ENCODE measurements around the gene IL22. TPM values are rescaled to one million over a fixed set of nuclear protein-coding genes. Genes with fewer than 3 reads are reported as not detected.

The IL22 gene
- total and polyA plus RNA-seq, 2 donors (not counting 1 experiment from before 2014, with no cell fraction given) = not detected

GRCh38 chr12:68240079-68240478 is 13.3 kb downstream of the IL22 start:
- TF ChIP-seq EZH2 (IDR thresholded peaks at IDR 0.05; ENCODE audit: low read length, missing control alignments) (no peak), CTCF (conservative IDR thresholded peaks at IDR 0.05 in 1 of 2, IDR thresholded peaks at IDR 0.05 in 1 of 2; ENCODE audit: low read depth in 1 of 2, low read length in 2 of 2) (no peak)
- Histone ChIP-seq H3K4me1 (ENCODE audit: control insufficient read depth, extremely low read depth, insufficient read depth, low read length) (peaks cover 11% of the 10 kb centered on the region), H2AFZ (ENCODE audit: low read length) (no peak overlapping the region), H3K79me2 (ENCODE audit: control insufficient read depth, insufficient read depth, low read length) (no peaks in the 10 kb centered on the region), H3K36me3 (ENCODE audit: control insufficient read depth, insufficient read depth, low read length) (no peaks in the 10 kb centered on the region), H3K27ac (ENCODE audit: insufficient read depth, low read length) (peak overlapping the region; percentile 30), H3K27me3 (ENCODE audit: control insufficient read depth, insufficient read depth, low read length) (no peaks in the 10 kb centered on the region), H4K20me1 (ENCODE audit: control insufficient read depth, extremely low read depth, insufficient read depth, low read length) (no peaks in the 10 kb centered on the region), H3K4me2 (ENCODE audit: extremely low read depth, insufficient read depth, low read length) (peak overlapping the region; percentile 33), H3K9me3 (ENCODE audit: control insufficient read depth, insufficient read depth, low read depth, low read length) (no peaks in the 10 kb centered on the region), H3K4me3 (replicated peaks in 1 of 4; ENCODE audit: control extremely low read depth in 1 of 4, insufficient read depth in 1 of 4, low read depth in 3 of 4, low read length in 4 of 4) (no peak overlapping the region), H3K9ac (ENCODE audit: insufficient read depth, low read length) (no peak overlapping the region)
- peak; percentile 77 to 89 for DNase-seq (ENCODE audit: low read depth in 2 of 2)

- Histone ChIP-seq H2AFZ (ENCODE audit: low read length) (no peak overlapping the region), H3K27me3 (ENCODE audit: control insufficient read depth, insufficient read depth, low read length) (no peaks in the 10 kb centered on the region), H3K36me3 (ENCODE audit: control insufficient read depth, insufficient read depth, low read length) (no peaks in the 10 kb centered on the region), H3K4me2 (ENCODE audit: extremely low read depth, insufficient read depth, low read length) (no peak overlapping the region), H3K4me3 (replicated peaks in 1 of 4; ENCODE audit: control extremely low read depth in 1 of 4, insufficient read depth in 1 of 4, low read depth in 3 of 4, low read length in 4 of 4) (no peak overlapping the region), H3K9me3 (ENCODE audit: control insufficient read depth, insufficient read depth, low read depth, low read length) (no peaks in the 10 kb centered on the region), H4K20me1 (ENCODE audit: control insufficient read depth, extremely low read depth, insufficient read depth, low read length) (no peaks in the 10 kb centered on the region), H3K9ac (ENCODE audit: insufficient read depth, low read length) (no peak overlapping the region), H3K27ac (ENCODE audit: insufficient read depth, low read length) (peak overlapping the region; percentile 26), H3K4me1 (ENCODE audit: control insufficient read depth, extremely low read depth, insufficient read depth, low read length) (peaks cover 11% of the 10 kb centered on the region), H3K79me2 (ENCODE audit: control insufficient read depth, insufficient read depth, low read length) (no peaks in the 10 kb centered on the region)
- TF ChIP-seq CTCF (conservative IDR thresholded peaks at IDR 0.05 in 1 of 2, IDR thresholded peaks at IDR 0.05 in 1 of 2; ENCODE audit: low read depth in 1 of 2, low read length in 2 of 2) = no peak
- TF ChIP-seq EZH2 (IDR thresholded peaks at IDR 0.05; ENCODE audit: low read length, missing control alignments) = no peak
- DNase-seq (ENCODE audit: low read depth in 2 of 2) = no peak
Measured at GRCh38 chr12:68239309-68239982, 14.0 kb downstream of the IL22 start.

DNA sequence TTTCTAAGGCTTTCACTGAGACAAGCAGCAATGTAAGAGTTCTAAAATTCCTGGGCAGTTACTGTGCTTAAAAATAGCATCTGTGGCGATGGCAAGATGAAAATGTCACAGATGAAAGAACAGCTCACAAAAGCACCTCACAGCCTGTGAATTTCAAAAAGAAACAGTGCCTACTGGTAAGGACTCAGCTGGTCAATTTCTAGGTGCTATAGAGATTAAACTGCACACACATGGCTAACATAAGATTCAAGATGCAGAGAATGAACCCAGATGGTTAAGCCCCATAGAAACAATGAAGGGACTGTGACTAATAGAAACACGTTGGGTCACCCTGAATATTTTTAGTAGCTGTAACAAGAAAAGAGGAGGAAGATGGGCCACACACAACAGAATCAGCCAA is 15.8 kb downstream of the IL22 start:
- Histone ChIP-seq H3K27me3 (ENCODE audit: control insufficient read depth, insufficient read depth, low read length) (peaks cover 2% of the 10 kb centered on the region), H3K79me2 (ENCODE audit: control insufficient read depth, insufficient read depth, low read length) (no peaks in the 10 kb centered on the region), H3K9me3 (ENCODE audit: control insufficient read depth, insufficient read depth, low read depth, low read length) (no peaks in the 10 kb centered on the region), H2AFZ (ENCODE audit: low read length) (no peak overlapping the region), H4K20me1 (ENCODE audit: control insufficient read depth, extremely low read depth, insufficient read depth, low read length) (no peaks in the 10 kb centered on the region), H3K4me1 (ENCODE audit: control insufficient read depth, extremely low read depth, insufficient read depth, low read length) (peaks cover 11% of the 10 kb centered on the region), H3K9ac (ENCODE audit: insufficient read depth, low read length) (no peak overlapping the region), H3K27ac (ENCODE audit: insufficient read depth, low read length) (no peak overlapping the region), H3K36me3 (ENCODE audit: control insufficient read depth, insufficient read depth, low read length) (no peaks in the 10 kb centered on the region), H3K4me2 (ENCODE audit: extremely low read depth, insufficient read depth, low read length) (no peak overlapping the region), H3K4me3 (replicated peaks in 1 of 4; ENCODE audit: control extremely low read depth in 1 of 4, insufficient read depth in 1 of 4, low read depth in 3 of 4, low read length in 4 of 4) (no peak overlapping the region)
- peak in 1 of 2 donors; percentile 59 for DNase-seq (ENCODE audit: low read depth in 2 of 2)
- TF ChIP-seq EZH2 (IDR thresholded peaks at IDR 0.05; ENCODE audit: low read length, missing control alignments) (no peak), CTCF (conservative IDR thresholded peaks at IDR 0.05 in 1 of 2, IDR thresholded peaks at IDR 0.05 in 1 of 2; ENCODE audit: low read depth in 1 of 2, low read length in 2 of 2) (no peak)
